NK-92 (cell line): ENCODE data around the gene DCTD.

Source experiments
- DNase-seq: peaks from one replicate; lab custom pipeline; 2025; ENCODE audit not compliant: unreplicated experiment; lab: John Stamatoyannopoulos, UW

DCTD gene

GRCh38 chr4:182874304-182874751 lies 42.9 kb downstream of the DCTD start:
- no peak for DNase-seq

GRCh38 chr4:182873726-182874125 lies 43.5 kb downstream of the DCTD start:
- DNase-seq: no peak

GRCh38 chr4:182873289-182873688 lies 43.9 kb downstream of the DCTD start:
- no peak for DNase-seq

- DNase-seq: no peak
Measured at GRCh38 chr4:182872886-182873285, 44.3 kb downstream of the DCTD start.

- DNase-seq: no peak
Measured at GRCh38 chr4:182871616-182872015, 45.6 kb downstream of the DCTD start.

- no peak for DNase-seq
Measured at GRCh38 chr4:182869697-182870096, 47.5 kb downstream of the DCTD start.

- DNase-seq: no peak
Measured at GRCh38 chr4:182866746-182867145, 50.4 kb downstream of the DCTD start.

- DNase-seq: no peak
Measured at GRCh38 chr4:182863501-182863900, 53.7 kb downstream of the DCTD start.

GRCh38 chr4:182862921-182863320 lies 54.3 kb downstream of the DCTD start:
- DNase-seq: no peak

- DNase-seq: no peak
Measured at GRCh38 chr4:182862141-182862875, 54.9 kb downstream of the DCTD start.

- no peak for DNase-seq
Measured at GRCh38 chr4:182861346-182861745, 55.8 kb downstream of the DCTD start.

GRCh38 chr4:182859730-182860129 lies 57.5 kb downstream of the DCTD start:
- no peak for DNase-seq

- DNase-seq: no peak
Measured at GRCh38 chr4:182858711-182859110, 58.5 kb downstream of the DCTD start.

- DNase-seq: no peak
Measured at GRCh38 chr4:182856862-182857261, 60.3 kb downstream of the DCTD start.

- DNase-seq: no peak
Measured at GRCh38 chr4:182855877-182856276, 61.3 kb downstream of the DCTD start.

- no peak for DNase-seq
Measured at GRCh38 chr4:182855312-182855711, 61.9 kb downstream of the DCTD start.

GRCh38 chr4:182854466-182854865 lies 62.7 kb downstream of the DCTD start:
- DNase-seq: no peak

- no peak for DNase-seq
Measured at GRCh38 chr4:182853731-182854330, 63.4 kb downstream of the DCTD start.

- DNase-seq: no peak
Measured at GRCh38 chr4:182848685-182849084, 68.5 kb downstream of the DCTD start.

GRCh38 chr4:182847576-182848450 lies 69.4 kb downstream of the DCTD start:
- no peak for DNase-seq

- DNase-seq: no peak
Measured at GRCh38 chr4:182846036-182846435, 71.2 kb downstream of the DCTD start.

- DNase-seq: no peak
Measured at GRCh38 chr4:182845618-182846017, 71.6 kb downstream of the DCTD start.
